Keratinocyte (primary cell): ENCODE measurements around the gene ZNF423. TPM values are rescaled to one million over a fixed set of nuclear protein-coding genes. Genes with fewer than 3 reads are reported as not detected.

Experiments
- DNase-seq: peaks from one replicate; pipeline ENCODE4 v3.0.0-alpha.2; 2011; ENCODE audit warnings: low read depth, missing footprints, low spot score
- FAIRE-seq: peaks from 2 replicates; lab custom pipeline; 2011; peaks lifted over from hg19 to GRCh38; lab: Jason Lieb, UNC
- H2AFZ ChIP-seq: 2 replicates; pipeline ENCODE4 v1.6.0; 2012; ENCODE audit warnings: low read length, control low read depth, inconsistent platforms; ENCODE audit not compliant: control insufficient read depth
- H3K27ac ChIP-seq: 2 replicates; pipeline ENCODE4 v1.5.1; 2011; ENCODE audit warnings: low read length; ENCODE audit not compliant: control insufficient read depth, insufficient read depth
- H3K27me3 ChIP-seq: 3 replicates; pipeline ENCODE4 v1.6.0; 2011; ENCODE audit warnings: low read length; ENCODE audit not compliant: control insufficient read depth, insufficient read depth; ENCODE audit errors: extremely low read depth
- H3K36me3 ChIP-seq, 2 experiments: 2 replicates in 1 of 2; 3 replicates in 1 of 2; pipeline ENCODE4 v1.5.1; 2011; ENCODE audit warnings: low read length in 2 of 2, mild to moderate bottlenecking in 1 of 2; ENCODE audit not compliant: control insufficient read depth in 2 of 2, insufficient read depth in 2 of 2; ENCODE audit errors: extremely low read depth in 1 of 2
- H3K4me1 ChIP-seq: 3 replicates; pipeline ENCODE4 v1.5.1; 2011; ENCODE audit warnings: low read length; ENCODE audit not compliant: control insufficient read depth, insufficient read depth; ENCODE audit errors: extremely low read depth
- H3K4me2 ChIP-seq: 3 replicates; pipeline ENCODE4 v1.6.0; 2011; ENCODE audit warnings: low read depth, low read length; ENCODE audit not compliant: control insufficient read depth, insufficient read depth; ENCODE audit errors: extremely low read depth
- H3K4me3 ChIP-seq, 3 experiments: fragments of 200-600 bp in 1 of 3; sonication (generic) in 1 of 3; 2 replicates in 2 of 3; 3 replicates in 1 of 3; pipeline ENCODE4 v1.5.1; 2011 to 2016; ENCODE audit warnings: low read length in 3 of 3, mild to moderate bottlenecking in 3 of 3, control low read depth in 2 of 3, inconsistent platforms in 1 of 3, low read depth in 1 of 3, mixed read lengths in 1 of 3, mixed run types in 1 of 3, moderate library complexity in 1 of 3; ENCODE audit not compliant: control insufficient read depth in 2 of 3, insufficient read depth in 2 of 3; ENCODE audit errors: extremely low read depth in 1 of 3
- H3K79me2 ChIP-seq: 2 replicates; pipeline ENCODE4 v1.6.0; 2012; ENCODE audit warnings: low read length; ENCODE audit not compliant: control insufficient read depth, insufficient read depth
- H3K9ac ChIP-seq: 3 replicates; pipeline ENCODE4 v1.6.0; 2011; ENCODE audit warnings: low read length; ENCODE audit not compliant: control insufficient read depth, insufficient read depth; ENCODE audit errors: extremely low read depth
- H3K9me1 ChIP-seq: 3 replicates; pipeline ENCODE4 v1.6.0; 2011; ENCODE audit warnings: low read length; ENCODE audit not compliant: control insufficient read depth, insufficient read depth; ENCODE audit errors: extremely low read depth
- H3K9me3 ChIP-seq: 2 replicates; pipeline ENCODE4 v1.5.1; 2012; ENCODE audit warnings: low read depth, low read length; ENCODE audit not compliant: control insufficient read depth
- H4K20me1 ChIP-seq: 3 replicates; pipeline ENCODE4 v1.6.0; 2011; ENCODE audit warnings: low read length; ENCODE audit not compliant: control insufficient read depth, insufficient read depth; ENCODE audit errors: extremely low read depth
- CTCF ChIP-seq, 3 experiments: IDR thresholded peaks in 1 of 3; conservative IDR thresholded peaks in 1 of 3; optimal IDR thresholded peaks in 1 of 3; 2 replicates in 2 of 3; 3 replicates in 1 of 3; pipeline versions ENCODE3 to v1.5.1; 2011; ENCODE audit warnings: low read length in 3 of 3, mild to moderate bottlenecking in 3 of 3, moderate library complexity in 2 of 3, control low read depth in 1 of 3, inconsistent platforms in 1 of 3; ENCODE audit not compliant: insufficient read depth in 2 of 3; ENCODE audit errors: extremely low read depth in 1 of 3
- EZH2 ChIP-seq: IDR thresholded peaks from one replicate; pipeline ENCODE4 v1.6.1; 2012; ENCODE audit warnings: inconsistent platforms, mild to moderate bottlenecking, low read length, moderate library complexity
- dilution Hi-C: fragments of 300-500 bp; cut with MboI; formaldehyde crosslinking; loops from one replicate; pipeline ENCODE4 v1.7.0; 2020; ENCODE audit warnings: low sequenced_read_pairs; ENCODE audit not compliant: extremely low pct_ligation_motif_present
- polyA plus RNA-seq, 5 experiments: library from polyadenylated mRNA; depleted of rRNA in 3 of 5; stranded (reverse) in 3 of 5; stranded (forward) in 1 of 5; unstranded in 1 of 5; fragments of >200 nt; gene quantifications; 1 replicate in 1 of 5; 2 replicates in 3 of 5; 3 replicates in 1 of 5; pipeline versions ENCODE4 v1.2.1 to v1.2.3, GENCODE V29; 2011 to 2012; ENCODE audit warnings: missing spikeins in 2 of 5, low read depth in 1 of 5, low replicate concordance in 1 of 5

Gene ZNF423
- polyA plus RNA-seq, 1 donor (not counting 4 experiments of a cell fraction or from before 2014, with no cell fraction given), result 0.05 TPM

DNA sequence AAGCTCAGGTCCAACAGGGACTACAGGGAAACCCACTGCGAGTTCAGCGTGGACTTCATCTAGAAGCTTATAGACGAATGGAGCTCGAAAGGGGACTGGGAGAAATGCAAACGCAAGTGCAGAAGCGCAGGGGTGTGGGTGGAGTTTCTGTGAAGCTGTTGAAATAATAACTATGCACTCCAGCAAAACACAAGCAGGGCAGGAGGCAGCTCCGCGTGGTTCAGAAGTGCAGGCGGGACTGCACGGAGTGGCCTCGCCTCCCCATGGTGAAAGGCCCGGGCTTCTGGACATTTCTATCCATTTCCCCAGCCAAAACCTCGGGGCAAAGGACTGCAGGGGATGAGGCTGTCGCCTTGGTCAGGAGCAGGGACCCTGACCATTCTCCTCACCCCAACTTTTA lies 74.5 kb downstream of the ZNF423 start:
- Histone ChIP-seq H3K4me2 (no peak overlapping the region), H3K4me1 (no peaks in the 10 kb centered on the region), H3K36me3 (no peaks in the 10 kb centered on the region), H3K27me3 (no peaks in the 10 kb centered on the region), H4K20me1 (no peaks in the 10 kb centered on the region), H3K9ac (no peak overlapping the region), H3K9me3 (no peaks in the 10 kb centered on the region), H3K4me3 (no peak overlapping the region), H3K9me1 (no peaks in the 10 kb centered on the region), H2AFZ (no peak overlapping the region), H3K27ac (no peak overlapping the region), H3K79me2 (no peaks in the 10 kb centered on the region)
- no peak for FAIRE-seq
- no peak for TF ChIP-seq CTCF (optimal IDR thresholded peaks at IDR 0.05 in 1 of 3, IDR thresholded peaks at IDR 0.05 in 1 of 3, conservative IDR thresholded peaks at IDR 0.05 in 1 of 3; ENCODE audit: extremely low read depth in 1 of 3, insufficient read depth in 2 of 3, low read length in 3 of 3)
- no peak for TF ChIP-seq EZH2
- dilution Hi-C loops, result no loop called here
- no peak for DNase-seq

DNA sequence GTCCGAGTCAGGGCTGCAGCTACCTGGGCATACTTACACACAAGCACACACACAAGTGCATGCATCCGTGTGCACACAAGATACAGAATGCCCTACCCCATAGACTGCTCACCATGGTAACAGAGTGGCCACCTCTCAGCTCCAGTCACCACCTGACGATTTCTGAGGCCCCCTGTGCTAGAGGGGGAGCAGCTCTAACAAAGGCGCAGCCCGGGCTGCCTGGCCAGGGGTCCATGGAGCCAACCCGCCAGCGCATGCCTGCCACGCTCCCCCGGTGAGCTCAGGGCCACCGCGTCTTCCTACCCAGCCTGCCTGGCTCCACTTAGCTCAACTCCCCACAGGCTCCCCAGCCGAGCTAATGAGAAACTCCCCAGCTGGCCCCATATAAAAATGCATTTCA lies 75.5 kb downstream of the ZNF423 start:
- no peak for TF ChIP-seq EZH2
- no peak for TF ChIP-seq CTCF (optimal IDR thresholded peaks at IDR 0.05 in 1 of 3, IDR thresholded peaks at IDR 0.05 in 1 of 3, conservative IDR thresholded peaks at IDR 0.05 in 1 of 3; ENCODE audit: extremely low read depth in 1 of 3, insufficient read depth in 2 of 3, low read length in 3 of 3)
- FAIRE-seq (no peak), DNase-seq (no peak)
- Histone ChIP-seq H3K9me3 (no peaks in the 10 kb centered on the region), H3K4me1 (no peaks in the 10 kb centered on the region), H3K9me1 (no peaks in the 10 kb centered on the region), H3K4me2 (no peak overlapping the region), H3K27me3 (no peaks in the 10 kb centered on the region), H3K27ac (no peak overlapping the region), H3K9ac (no peak overlapping the region), H3K36me3 (no peaks in the 10 kb centered on the region), H3K4me3 (no peak overlapping the region), H4K20me1 (no peaks in the 10 kb centered on the region), H2AFZ (no peak overlapping the region), H3K79me2 (no peaks in the 10 kb centered on the region)
- dilution Hi-C loops, result no loop called here
